Astrocyte of the hippocampus (primary cell): Measurements from ENCODE around the gene NDUFS5.
"Not testable (repeated sequence)": the region's sequence is repeated elsewhere in the genome, so short reads cannot be mapped to it uniquely, and the experiment has no call there.

Source experiments
- DNase-seq: peaks from one replicate; pipeline ENCODE4 v3.0.0; 2011; ENCODE audit warnings: low read depth, low spot score

NDUFS5 gene

GRCh38 chr1:39026051-39026865 is at the start of gene NDUFS5:
Gene NDUFS5, plus strand, starts transcription at chr1:39026350. Its CDS starts 2,375 bp downstream, at chr1:39028725.
- peak; percentile 97 for DNase-seq

- not testable (repeated sequence) for DNase-seq
These were observed 48.5 kb upstream of the NDUFS5 start for GRCh38 chr1:38977399-38978244.

DNA sequence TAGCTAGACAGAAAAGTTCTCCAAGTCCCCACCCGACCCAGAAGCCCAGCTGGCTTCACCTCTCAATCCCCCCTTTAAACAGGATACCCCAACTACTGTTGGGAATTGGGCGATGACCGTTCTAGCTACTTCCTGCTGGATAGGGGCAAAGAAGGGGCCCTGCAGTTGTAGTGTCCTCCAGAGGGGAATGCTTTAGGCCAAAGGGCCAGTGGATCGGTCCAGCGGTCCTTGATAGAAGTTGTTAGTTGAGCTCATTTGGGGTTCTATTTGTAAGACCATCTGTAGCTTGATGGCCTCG is 48.0 kb upstream of the NDUFS5 start:
- DNase-seq: not testable (repeated sequence)

DNA sequence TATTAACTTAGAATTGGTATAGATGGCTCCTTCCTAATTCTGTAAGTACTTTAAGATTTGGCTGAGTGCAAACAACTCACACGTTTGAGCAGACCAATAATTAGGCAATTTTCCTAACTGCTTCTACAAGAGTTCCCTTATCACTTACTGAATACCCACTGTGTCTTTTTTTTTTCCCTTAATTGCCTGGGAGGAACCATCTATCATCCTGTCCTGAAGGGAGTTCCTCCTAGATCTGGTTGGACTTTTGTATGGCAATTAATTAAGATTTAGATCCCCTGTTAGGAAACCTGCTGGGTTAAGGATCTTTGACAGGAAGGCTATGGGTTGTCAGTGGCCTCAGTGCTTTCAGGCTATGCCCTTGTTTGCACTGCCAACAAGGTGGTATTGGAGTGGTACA is 46.8 kb upstream of the NDUFS5 start:
- not testable (repeated sequence) for DNase-seq

GRCh38 chr1:38989979-38990378 is 36.2 kb upstream of the NDUFS5 start:
- no peak for DNase-seq

GRCh38 chr1:38990386-38990737 is 35.8 kb upstream of the NDUFS5 start:
- DNase-seq: peak; percentile 25

DNA sequence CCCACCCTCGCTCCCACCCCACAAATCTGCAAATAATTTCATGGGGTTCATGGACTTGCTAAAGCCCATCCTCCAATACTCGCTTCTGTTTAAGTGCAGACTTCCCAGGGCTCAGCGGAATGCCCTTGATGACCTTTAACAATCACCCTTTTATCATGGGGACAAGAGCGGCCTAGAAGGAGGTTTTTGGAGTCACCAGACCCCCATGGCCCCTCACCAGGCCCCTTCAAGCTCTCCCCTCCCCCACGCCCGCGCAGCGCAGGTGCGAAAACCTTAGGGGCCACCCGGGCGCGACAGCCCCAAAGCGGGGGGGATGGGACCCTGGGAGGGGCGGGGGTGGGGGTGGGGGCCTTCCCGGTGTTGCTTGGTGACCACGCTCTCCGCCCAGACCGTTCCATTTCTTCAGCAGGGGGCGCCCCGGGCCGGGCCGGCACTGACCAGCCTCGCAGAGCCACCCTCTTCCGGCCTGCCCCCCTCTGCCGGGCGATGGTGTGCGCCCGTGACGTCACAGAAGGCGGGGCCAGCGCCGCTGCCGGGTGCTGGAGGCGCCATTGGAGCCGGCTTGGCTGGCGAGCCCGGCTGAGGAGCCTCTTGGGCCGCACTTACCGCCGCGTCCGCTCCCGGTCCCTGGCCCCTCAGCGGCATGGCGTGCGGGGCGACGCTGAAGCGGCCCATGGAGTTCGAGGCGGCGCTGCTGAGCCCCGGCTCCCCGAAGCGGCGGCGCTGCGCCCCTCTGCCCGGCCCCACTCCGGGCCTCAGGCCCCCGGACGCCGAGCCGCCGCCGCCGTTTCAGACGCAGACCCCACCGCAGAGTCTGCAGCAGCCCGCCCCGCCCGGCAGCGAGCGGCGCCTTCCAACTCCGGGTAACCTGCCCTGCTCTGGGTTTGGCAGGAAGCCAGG is 35.2 kb upstream of the NDUFS5 start, which contains the start of gene AKIRIN1:
Gene AKIRIN1, plus strand, starts transcription at position 539 of the 900 bp plus-strand sequence. Its CDS starts 105 bp downstream, at position 644.
- DNase-seq: peak; percentile 99

DNA sequence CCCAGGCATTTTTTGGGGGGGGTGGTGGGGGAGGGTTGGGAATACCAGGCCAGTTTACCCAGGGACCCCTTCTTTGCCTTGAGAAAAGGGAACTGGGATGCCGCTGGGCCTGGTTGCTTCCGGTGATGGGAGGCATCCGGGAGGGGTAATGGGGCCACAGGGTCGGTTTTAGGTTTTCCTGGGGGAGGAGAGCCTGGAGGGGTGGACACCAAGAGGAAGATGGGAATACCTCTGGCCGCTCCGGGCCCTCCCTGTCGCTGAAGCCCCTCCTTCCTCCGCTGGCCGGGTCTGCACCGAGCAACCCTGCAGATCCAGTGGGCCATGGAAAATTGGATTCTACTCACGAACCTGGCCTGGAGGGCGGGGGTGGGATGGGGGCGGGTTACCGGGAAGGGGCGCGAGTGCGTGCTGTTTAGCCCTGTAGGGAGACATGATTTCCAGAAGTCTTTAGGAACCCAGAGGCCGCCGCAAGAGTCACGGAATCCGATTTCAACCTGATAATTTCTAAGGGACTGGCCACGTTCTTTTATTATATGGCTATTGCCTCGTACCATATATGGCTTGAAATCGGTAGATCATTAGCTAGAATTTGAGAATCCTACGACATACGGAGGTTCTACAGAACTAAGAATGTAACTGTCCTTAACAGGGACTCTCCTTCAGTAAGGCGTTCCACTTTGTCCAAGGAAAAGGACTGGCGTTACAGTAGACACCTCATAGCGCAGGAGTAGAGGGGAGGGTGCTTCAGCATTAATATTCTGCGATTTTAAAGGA is 34.3 kb upstream of the NDUFS5 start:
- DNase-seq: peak; percentile 64

DNA sequence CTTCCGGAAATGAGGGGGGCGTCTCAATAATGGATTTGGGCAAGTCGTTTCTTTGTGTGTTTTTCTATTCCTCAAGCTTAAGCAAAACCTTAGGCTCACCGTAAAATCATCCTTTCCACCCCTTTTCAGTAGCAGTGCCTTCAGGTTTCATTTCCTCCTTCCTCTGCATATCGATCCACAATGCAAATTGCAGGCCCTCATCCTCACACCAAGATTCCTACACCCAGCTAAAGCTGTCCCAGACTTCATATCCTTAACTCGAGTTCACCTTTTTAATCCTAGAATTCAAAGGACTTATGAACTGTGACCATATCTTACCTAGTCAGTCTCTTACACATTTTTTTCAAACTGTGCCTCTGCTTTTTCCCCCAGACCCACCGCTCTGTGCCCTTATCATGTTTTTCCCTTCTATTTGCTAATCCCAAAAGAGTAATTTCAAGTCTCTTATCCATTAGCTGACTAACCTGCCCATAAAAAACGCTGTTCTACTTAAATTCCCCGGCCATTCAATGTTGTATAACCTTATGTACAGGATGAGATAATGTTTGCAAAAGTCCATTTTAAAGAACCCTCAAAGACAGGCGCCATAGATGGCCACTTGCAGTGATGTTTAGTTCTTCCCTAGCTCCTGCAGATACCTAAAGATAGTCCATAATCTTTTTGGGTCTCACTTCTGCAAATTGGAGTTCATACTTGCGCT is 33.6 kb upstream of the NDUFS5 start:
- no peak for DNase-seq

DNA sequence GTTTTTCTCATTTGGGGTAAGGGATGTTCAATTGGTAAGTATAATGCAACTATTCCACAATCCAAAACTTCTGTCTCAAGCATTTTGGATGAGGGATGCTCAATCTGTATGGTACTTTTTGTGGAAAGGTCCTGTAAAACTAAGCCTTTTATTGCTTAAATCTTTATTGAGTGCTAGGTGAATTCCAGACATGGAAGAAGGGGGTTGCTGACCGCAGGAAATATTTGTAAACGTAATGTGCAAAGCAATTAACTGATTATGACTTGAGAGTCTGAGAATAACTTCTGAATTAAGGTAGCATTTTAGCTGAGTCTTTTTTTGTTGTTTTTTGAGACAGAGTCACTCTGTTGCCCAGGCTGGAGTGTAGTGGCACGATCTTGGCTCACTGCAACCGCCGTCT is 32.0 kb upstream of the NDUFS5 start:
- DNase-seq: no peak

DNA sequence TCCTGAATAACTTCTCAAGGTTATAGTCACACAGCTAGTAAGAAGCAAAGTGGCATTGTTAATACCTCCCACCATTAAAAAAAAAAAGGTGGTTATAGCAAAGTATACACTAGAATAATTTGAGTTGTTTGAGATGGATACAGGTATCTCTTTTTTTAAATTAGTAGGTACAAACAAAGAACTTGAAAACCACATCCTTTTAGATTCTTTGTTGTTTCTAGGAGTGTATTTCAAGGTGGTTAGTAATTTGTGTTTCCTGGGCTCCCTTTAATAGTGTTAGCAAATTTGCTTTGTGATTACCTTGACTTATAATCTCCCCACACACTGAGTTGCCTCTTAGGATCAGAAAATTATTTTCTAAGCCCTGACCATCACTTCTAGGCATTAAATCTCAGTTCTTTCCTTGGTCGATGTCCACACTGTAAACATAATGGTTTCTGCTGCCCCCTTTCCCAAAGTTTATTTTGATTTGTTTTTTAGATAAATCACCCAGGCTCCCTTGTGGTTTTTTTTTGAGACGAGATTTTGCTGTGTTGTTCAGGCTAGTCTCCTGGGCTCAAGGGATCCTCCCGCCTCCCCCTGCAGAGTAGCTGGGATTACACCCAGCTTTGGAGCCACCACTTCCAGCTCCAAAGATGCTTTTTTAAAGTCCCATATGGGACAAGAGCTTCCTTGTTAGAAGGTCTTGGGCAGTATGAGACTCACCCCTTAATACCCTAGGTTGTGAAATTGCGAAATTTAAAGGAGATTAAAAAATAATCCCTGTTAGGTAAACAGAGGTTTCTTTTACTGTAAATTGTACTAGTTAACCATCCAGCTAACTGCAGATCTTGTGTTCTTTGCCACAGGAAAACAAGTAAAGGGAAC is 28.9 kb upstream of the NDUFS5 start:
- no peak for DNase-seq

GRCh38 chr1:38997901-38998190 is 28.3 kb upstream of the NDUFS5 start:
- DNase-seq: no peak

- DNase-seq: no peak
These were observed 24.4 kb upstream of the NDUFS5 start for GRCh38 chr1:39001516-39002421.

DNA sequence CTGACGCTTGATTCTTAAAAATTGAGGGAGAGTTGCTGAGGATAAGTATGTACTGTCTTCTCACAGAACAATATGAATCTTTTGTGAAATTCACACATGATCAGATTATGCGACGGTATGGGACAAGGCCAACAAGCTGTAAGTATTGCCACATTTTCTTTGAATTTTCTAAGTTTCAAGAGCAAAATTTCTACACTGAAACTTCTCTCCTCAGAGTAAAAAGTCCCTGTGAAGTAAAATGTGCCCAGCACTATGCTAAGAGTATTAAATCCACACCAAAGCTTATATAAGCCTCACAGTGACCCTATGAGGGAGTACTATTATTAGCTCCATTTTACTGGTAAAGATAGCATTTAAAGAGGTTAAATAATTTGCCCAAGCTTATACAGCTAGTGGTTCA is 22.9 kb upstream of the NDUFS5 start:
- no peak for DNase-seq

DNA sequence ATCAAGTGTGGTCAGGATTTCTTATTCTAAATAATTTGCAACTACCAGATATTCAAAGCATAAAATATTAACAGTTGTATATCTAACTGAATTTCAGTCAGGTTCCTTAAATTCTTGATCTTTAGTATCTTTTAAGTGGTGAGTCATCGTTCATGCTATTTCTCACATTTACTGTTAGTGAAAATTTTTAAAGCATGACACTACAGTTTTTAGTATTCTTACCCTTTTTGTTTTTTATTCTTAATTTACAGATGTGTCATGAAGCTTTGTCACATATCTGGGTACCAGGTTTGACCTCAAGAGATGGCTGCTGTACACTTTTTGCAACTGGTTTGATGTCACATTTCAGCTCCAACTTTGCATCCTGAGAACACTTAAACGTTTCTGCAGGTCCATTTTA is 22.4 kb upstream of the NDUFS5 start:
- no peak for DNase-seq

DNA sequence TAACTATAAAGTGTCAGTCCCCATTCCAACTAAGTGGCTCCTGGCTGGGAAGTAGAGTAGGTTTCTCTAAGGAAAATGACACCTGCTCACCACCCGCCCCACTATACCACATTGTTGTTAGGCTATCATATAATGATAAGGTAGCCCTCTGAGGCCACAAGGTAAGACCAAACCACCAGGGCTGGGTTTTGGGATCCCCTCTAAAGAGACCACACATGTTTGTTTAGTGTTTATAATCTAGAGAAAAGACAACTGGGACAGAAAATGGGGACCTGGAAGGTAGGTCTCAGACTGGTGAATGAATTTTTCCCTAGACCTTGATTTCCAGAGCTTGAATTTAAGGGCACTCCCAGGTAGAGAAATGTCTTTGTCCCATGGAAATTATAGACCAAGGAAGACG is 19.9 kb upstream of the NDUFS5 start:
- no peak for DNase-seq

GRCh38 chr1:39006726-39007645 is 19.2 kb upstream of the NDUFS5 start:
- no peak for DNase-seq

DNA sequence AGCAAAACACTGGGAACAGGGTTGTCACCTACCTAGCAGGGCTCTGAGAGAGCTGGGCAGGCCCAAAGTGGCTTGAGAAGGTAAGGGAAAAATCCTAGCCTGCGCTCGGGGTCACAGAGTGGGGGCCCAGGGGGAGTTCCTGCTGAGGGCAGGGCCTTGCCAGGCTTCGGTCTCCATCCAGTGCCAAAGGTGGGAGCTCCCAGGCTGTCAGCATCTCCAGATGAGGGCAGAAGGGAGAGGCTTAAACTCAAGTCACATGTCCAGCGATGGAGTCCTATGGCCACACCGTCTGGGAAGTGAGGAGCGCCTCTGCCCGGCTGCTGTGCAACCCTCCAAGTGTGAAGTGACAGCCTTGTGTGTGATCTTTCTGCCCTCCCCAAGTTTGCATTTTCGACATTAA is 11.2 kb upstream of the NDUFS5 start:
- not testable (repeated sequence) for DNase-seq
